H9 (cell line): ENCODE data around the gene ANGPTL1. TPM values are rescaled to one million over a fixed set of nuclear protein-coding genes. Genes with fewer than 3 reads are reported as not detected.

Source experiments
- DNase-seq: peaks from one replicate; pipeline ENCODE4 v3.0.0-alpha.2; 2017
- H2AFZ ChIP-seq: one replicate; pipeline ENCODE4 v1.6.1; 2013; ENCODE audit warnings: mild to moderate bottlenecking, low read length, control low read depth, moderate library complexity
- H2AK5ac ChIP-seq: 2 replicates; pipeline ENCODE4 v1.6.1; 2013; ENCODE audit warnings: low read length, control low read depth, mixed read lengths; ENCODE audit not compliant: insufficient read length
- H2BK120ac ChIP-seq: one replicate; pipeline ENCODE4 v1.6.1; 2013; ENCODE audit warnings: low read depth, mild to moderate bottlenecking, low read length, control low read depth, inconsistent platforms; ENCODE audit not compliant: poor library complexity, severe bottlenecking
- H2BK12ac ChIP-seq: 2 replicates; pipeline ENCODE4 v1.6.1; 2013; ENCODE audit warnings: low read length, control low read depth, mixed read lengths, low read depth; ENCODE audit not compliant: insufficient read length
- H2BK15ac ChIP-seq: 2 replicates; pipeline ENCODE4 v1.6.1; 2013; ENCODE audit warnings: low read depth, low read length, control low read depth
- H2BK20ac ChIP-seq: one replicate; pipeline ENCODE4 v1.6.1; 2013; ENCODE audit warnings: low read depth, mild to moderate bottlenecking, low read length, control low read depth, inconsistent platforms; ENCODE audit not compliant: poor library complexity, severe bottlenecking
- H2BK5ac ChIP-seq: 2 replicates; pipeline ENCODE4 v1.6.1; 2013; ENCODE audit warnings: low read length, control low read depth, mixed read lengths; ENCODE audit not compliant: insufficient read length
- H3K14ac ChIP-seq: 2 replicates; pipeline ENCODE4 v1.6.1; 2013; ENCODE audit warnings: low read length, control low read depth; ENCODE audit not compliant: insufficient read depth
- H3K18ac ChIP-seq: 2 replicates; pipeline ENCODE4 v1.6.1; 2013; ENCODE audit warnings: low read depth, mild to moderate bottlenecking, mixed read lengths, low read length, control low read depth; ENCODE audit not compliant: insufficient read length
- H3K23ac ChIP-seq: 2 replicates; pipeline ENCODE4 v1.6.1; 2013; ENCODE audit warnings: low read length, control low read depth, mixed read lengths, low read depth; ENCODE audit not compliant: insufficient read length
- H3K23me2 ChIP-seq: 2 replicates; pipeline ENCODE4 v1.6.1; 2013; ENCODE audit warnings: low read depth, mild to moderate bottlenecking, mixed read lengths, low read length, control low read depth; ENCODE audit not compliant: insufficient read length, poor library complexity, severe bottlenecking
- H3K27ac ChIP-seq: 2 replicates; pipeline ENCODE4 v1.5.1; 2013; ENCODE audit warnings: low read length, control low read depth, mixed read lengths, low read depth; ENCODE audit not compliant: insufficient read length
- H3K27me3 ChIP-seq: 2 replicates; pipeline ENCODE4 v1.6.1; 2013; ENCODE audit warnings: low read length, control low read depth, inconsistent platforms; ENCODE audit not compliant: insufficient read depth
- H3K4ac ChIP-seq: 2 replicates; pipeline ENCODE4 v1.6.1; 2013; ENCODE audit warnings: low read depth, mild to moderate bottlenecking, control low read depth, inconsistent platforms, low read length, moderate library complexity
- H3K4me1 ChIP-seq: 2 replicates; pipeline ENCODE4 v1.6.1; 2013; ENCODE audit warnings: low read length, control low read depth, inconsistent platforms; ENCODE audit not compliant: insufficient read depth
- H3K4me2 ChIP-seq: 2 replicates; pipeline ENCODE4 v1.6.1; 2013; ENCODE audit warnings: low read length, control low read depth, mixed read lengths; ENCODE audit not compliant: insufficient read length, insufficient read depth
- H3K56ac ChIP-seq: 2 replicates; pipeline ENCODE4 v1.6.1; 2013; ENCODE audit warnings: low read depth, mild to moderate bottlenecking, mixed read lengths, low read length, control low read depth; ENCODE audit not compliant: insufficient read length
- H3K79me1 ChIP-seq: 2 replicates; pipeline ENCODE4 v1.6.1; 2013; ENCODE audit warnings: low read depth, mild to moderate bottlenecking, moderate library complexity, low read length, control low read depth, inconsistent platforms; ENCODE audit not compliant: insufficient read depth, poor library complexity, severe bottlenecking
- H3K79me2 ChIP-seq: 2 replicates; pipeline ENCODE4 v1.6.1; 2013; ENCODE audit warnings: low read length, control low read depth, inconsistent platforms; ENCODE audit not compliant: insufficient read depth
- H3K9ac ChIP-seq: 2 replicates; pipeline ENCODE4 v1.6.1; 2013; ENCODE audit warnings: low read length, control low read depth, mixed read lengths; ENCODE audit not compliant: insufficient read length; ENCODE audit errors: extremely low read depth
- H3K9me3 ChIP-seq: one replicate; pipeline ENCODE4 v1.6.1; 2013; ENCODE audit warnings: low read depth, low read length, inconsistent platforms; ENCODE audit not compliant: control insufficient read depth
- H3T11ph ChIP-seq: one replicate; pipeline ENCODE4 v1.6.1; 2013; ENCODE audit warnings: mild to moderate bottlenecking, low read length, control low read depth, inconsistent platforms
- H4K20me1 ChIP-seq: one replicate; pipeline ENCODE4 v1.6.1; 2013; ENCODE audit not compliant: control insufficient read depth, insufficient read length, insufficient read depth
- H4K5ac ChIP-seq: 2 replicates; pipeline ENCODE4 v1.6.1; 2013; ENCODE audit warnings: low read depth, mild to moderate bottlenecking, mixed read lengths, low read length, control low read depth; ENCODE audit not compliant: insufficient read length
- H4K8ac ChIP-seq: replicated peaks from 2 replicates; pipeline ENCODE4 v1.6.1; 2013; ENCODE audit warnings: low read length, control low read depth, mixed read lengths, low read depth; ENCODE audit not compliant: insufficient read length
- H4K91ac ChIP-seq: 2 replicates; pipeline ENCODE4 v1.6.1; 2013; ENCODE audit warnings: low read depth, mild to moderate bottlenecking, moderate library complexity, mixed read lengths, low read length, control low read depth; ENCODE audit not compliant: insufficient read length
- H3K27ac Mint-ChIP-seq, 3 experiments: 2 replicates in 2 of 3; 3 replicates in 1 of 3; pipeline ENCODE4 v1.8.0; 2020 to 2021; ENCODE audit warnings: mixed read lengths in 3 of 3, mild to moderate bottlenecking in 1 of 3, moderate library complexity in 1 of 3
- H3K27me3 Mint-ChIP-seq: 2 replicates; pipeline ENCODE4 v1.8.0; 2021; ENCODE audit warnings: low read depth, mild to moderate bottlenecking, moderate library complexity, mixed read lengths
- H3K36me3 Mint-ChIP-seq, 3 experiments: 2 replicates in 2 of 3; 3 replicates in 1 of 3; pipeline ENCODE4 v1.8.0; 2020 to 2021; ENCODE audit warnings: low read depth in 3 of 3, mixed read lengths in 3 of 3; ENCODE audit not compliant: insufficient read depth in 1 of 3
- H3K4me1 Mint-ChIP-seq, 2 experiments: 2 replicates each; pipeline ENCODE4 v1.8.0; 2020; ENCODE audit warnings: mixed read lengths in 2 of 2
- H3K4me3 Mint-ChIP-seq, 2 experiments: 2 replicates in 1 of 2; 3 replicates in 1 of 2; pipeline ENCODE4 v1.8.0; 2020 to 2021; ENCODE audit warnings: mild to moderate bottlenecking in 2 of 2, mixed read lengths in 2 of 2, moderate library complexity in 1 of 2
- H3K9me3 Mint-ChIP-seq, 2 experiments: 2 replicates in 1 of 2; 3 replicates in 1 of 2; pipeline ENCODE4 v1.8.0; 2020; ENCODE audit warnings: mild to moderate bottlenecking in 2 of 2, mixed read lengths in 2 of 2, moderate library complexity in 1 of 2
- CTCF ChIP-seq: fragments of 200-600 bp; sonication (generic); conservative IDR thresholded peaks from 3 replicates; pipeline ENCODE4 v1.8.0; 2021; ENCODE audit warnings: antibody characterized with exemption, mild to moderate bottlenecking
- WGBS: extraction: QIAGEN DNeasy Blood & Tissue Kit; methylation state at CpG from one replicate; pipeline ENCODE4 v1.1.7; 2013; ENCODE audit warnings: missing lambda C conversion rate, low lambda C conversion rate, mixed read lengths; ENCODE audit not compliant: insufficient read length; ENCODE audit errors: extremely low coverage; 5-methylcytosine and 5-hydroxymethylcytosine counted together
- total RNA-seq: library from RNA; stranded (reverse); gene quantifications from 2 replicates; pipeline ENCODE4 v1.2.1, GENCODE V29; 2021

The ANGPTL1 gene
- total RNA-seq, 1 experiment from 2014 or later, result not detected

- Mint-ChIP-seq H3K4me1 (peaks cover 0 to 2% of the 10 kb centered on the region in 2 experiments; a peak in 1 of 4 replicates), H3K36me3 (peaks cover 0 to 23% (median 20%) of the 10 kb centered on the region in 3 experiments; a peak in 4 of 7 replicates)
- no peak overlapping the region for H2BK20ac ChIP-seq
Measured at GRCh38 chr1:178910023-178910422, 39.1 kb upstream of the ANGPTL1 start.

More at GRCh38 chr1:178910023-178910422, 39.1 kb upstream of the ANGPTL1 start:
- H3K79me1 ChIP-seq, result no peaks in the 10 kb centered on the region
- no peaks in the 10 kb centered on the region for H3K79me2 ChIP-seq
- no peak overlapping the region for H4K8ac ChIP-seq
- no peaks in the 10 kb centered on the region for H3K9me3 ChIP-seq
- no peaks in the 10 kb centered on the region for H3K23me2 ChIP-seq
- H4K5ac ChIP-seq, result no peak overlapping the region
- H3T11ph ChIP-seq, result no peak overlapping the region
- H4K91ac ChIP-seq, result no peak overlapping the region
- H2BK120ac ChIP-seq, result no peak overlapping the region
- no peaks in the 10 kb centered on the region for H3K27me3 ChIP-seq
- Mint-ChIP-seq H3K9me3 (no peaks in the 10 kb centered on the region), H3K27me3 (no peaks in the 10 kb centered on the region), H3K27ac (no peak overlapping the region), H3K4me3 (no peak overlapping the region)
- H2BK12ac ChIP-seq, result no peak overlapping the region
- H2AFZ ChIP-seq, result no peak overlapping the region
- no peak overlapping the region for H3K56ac ChIP-seq
- TF ChIP-seq CTCF, result no peak
- H3K9ac ChIP-seq, result no peak overlapping the region
- no peak for DNase-seq
- H4K20me1 ChIP-seq, result no peaks in the 10 kb centered on the region
- no peak overlapping the region for H3K27ac ChIP-seq
- H3K18ac ChIP-seq, result no peak overlapping the region
- H3K14ac ChIP-seq, result no peak overlapping the region
- no peak overlapping the region for H3K4ac ChIP-seq
- no peak overlapping the region for H3K23ac ChIP-seq
- no CpG with 5 or more reads among the region's 1 CpG for WGBS
- H2BK5ac ChIP-seq, result no peak overlapping the region
- no peaks in the 10 kb centered on the region for H3K4me1 ChIP-seq
- no peak overlapping the region for H2AK5ac ChIP-seq
- H3K4me2 ChIP-seq, result no peak overlapping the region
- no peak overlapping the region for H2BK15ac ChIP-seq
